Neutrophil (primary cell): ENCODE data around the gene ITPR3.

Source experiments
- H3K27ac ChIP-seq: fragments of 200-600 bp; sonication (generic); 2 replicates; pipeline ENCODE4 v1.5.1; 2016; ENCODE audit warnings: mild to moderate bottlenecking, moderate library complexity
- H3K27me3 ChIP-seq: fragments of 200-600 bp; sonication (generic); 2 replicates; pipeline ENCODE4 v1.6.0; 2016; ENCODE audit warnings: mild to moderate bottlenecking
- H3K36me3 ChIP-seq: fragments of 200-600 bp; sonication (generic); 2 replicates; pipeline ENCODE4 v1.5.1; 2017
- H3K4me1 ChIP-seq, 2 experiments: fragments of 200-600 bp in 1 of 2; sonication (generic) in 1 of 2; 1 replicate in 1 of 2; 2 replicates in 1 of 2; pipeline versions ENCODE4 v1.5.1 to v1.6.1; 2013 to 2016; ENCODE audit warnings: low read depth in 1 of 2, low read length in 1 of 2, mild to moderate bottlenecking in 1 of 2, moderate library complexity in 1 of 2; ENCODE audit not compliant: control insufficient read depth in 1 of 2, insufficient read depth in 1 of 2
- H3K4me3 ChIP-seq, 2 experiments: fragments of 200-600 bp in 1 of 2; sonication (generic) in 1 of 2; 1 replicate in 1 of 2; 2 replicates in 1 of 2; pipeline ENCODE4 v1.5.1; 2013 to 2016; ENCODE audit warnings: low read depth in 1 of 2, low read length in 1 of 2, mild to moderate bottlenecking in 1 of 2, moderate library complexity in 1 of 2
- H3K9me3 ChIP-seq: fragments of 200-600 bp; sonication (generic); 2 replicates; pipeline ENCODE4 v1.5.1; 2016
- CTCF ChIP-seq: fragments of 200-600 bp; sonication (generic); IDR thresholded peaks from 2 replicates; pipeline ENCODE4 v1.5.1; 2016; ENCODE audit warnings: antibody characterized with exemption

ITPR3 gene

GRCh38 chr6:33671744-33672072 is 50.6 kb downstream of the ITPR3 start:
- Histone ChIP-seq H3K4me3 (no peak overlapping the region), H3K36me3 (no peaks in the 10 kb centered on the region), H3K9me3 (no peaks in the 10 kb centered on the region), H3K27ac (no peak overlapping the region), H3K4me1 (no peaks in the 10 kb centered on the region), H3K27me3 (no peaks in the 10 kb centered on the region)
- no peak for TF ChIP-seq CTCF

- Histone ChIP-seq H3K4me1 (no peaks in the 10 kb centered on the region), H3K36me3 (no peaks in the 10 kb centered on the region), H3K27ac (no peak overlapping the region), H3K27me3 (no peaks in the 10 kb centered on the region), H3K4me3 (no peak overlapping the region), H3K9me3 (no peaks in the 10 kb centered on the region)
- no peak for TF ChIP-seq CTCF
Measured at GRCh38 chr6:33672808-33673207, 51.7 kb downstream of the ITPR3 start.

DNA sequence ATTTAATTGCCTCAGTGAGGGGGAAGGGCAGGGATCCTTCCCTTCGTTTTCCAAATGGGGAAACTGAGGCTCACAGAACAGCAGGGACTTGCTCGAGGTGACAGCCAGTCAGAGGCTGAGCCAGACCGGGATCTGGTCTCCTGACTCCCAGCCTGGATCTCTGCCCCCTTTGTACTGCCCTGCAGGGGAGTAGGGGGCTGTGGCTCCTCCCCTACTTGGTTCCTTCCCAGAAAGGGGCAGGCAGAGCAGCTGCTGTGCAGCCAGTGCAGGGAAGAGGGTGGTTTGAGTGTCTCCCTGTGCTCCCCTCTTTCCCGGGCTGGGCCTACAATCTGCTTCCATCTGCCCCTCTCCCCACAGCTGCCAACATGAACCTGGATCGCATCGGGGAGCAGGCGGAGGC is 52.7 kb downstream of the ITPR3 start:
- no peaks in the 10 kb centered on the region for H3K27me3 ChIP-seq
- no peaks in the 10 kb centered on the region for H3K36me3 ChIP-seq
- no peaks in the 10 kb centered on the region for H3K4me1 ChIP-seq
- no peak for TF ChIP-seq CTCF
- H3K9me3 ChIP-seq = no peaks in the 10 kb centered on the region
- H3K27ac ChIP-seq = no peak overlapping the region
- H3K4me3 ChIP-seq = no peak overlapping the region

DNA sequence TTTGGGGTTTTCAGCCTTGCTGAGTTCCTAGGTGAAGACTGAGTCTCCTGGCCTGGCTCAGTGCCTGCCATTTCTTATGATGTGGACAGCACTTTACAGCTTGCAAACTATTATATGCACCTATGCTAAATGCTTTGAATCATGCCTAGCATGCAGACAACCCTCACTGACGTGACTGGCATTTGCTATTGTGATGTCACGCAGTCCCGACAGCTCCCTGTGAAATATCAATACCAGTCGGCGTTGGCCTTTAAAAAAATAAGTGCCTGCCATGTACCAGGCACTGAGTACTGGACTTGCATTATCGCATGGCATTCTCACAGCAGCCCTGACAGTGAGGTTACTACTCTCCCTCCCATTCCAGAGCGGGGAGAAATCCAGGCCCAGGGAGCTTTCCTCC is 54.8 kb downstream of the ITPR3 start:
- Histone ChIP-seq H3K27ac (no peak overlapping the region), H3K9me3 (no peaks in the 10 kb centered on the region), H3K4me3 (no peak overlapping the region), H3K4me1 (no peaks in the 10 kb centered on the region), H3K36me3 (no peaks in the 10 kb centered on the region), H3K27me3 (no peaks in the 10 kb centered on the region)
- no peak for TF ChIP-seq CTCF

DNA sequence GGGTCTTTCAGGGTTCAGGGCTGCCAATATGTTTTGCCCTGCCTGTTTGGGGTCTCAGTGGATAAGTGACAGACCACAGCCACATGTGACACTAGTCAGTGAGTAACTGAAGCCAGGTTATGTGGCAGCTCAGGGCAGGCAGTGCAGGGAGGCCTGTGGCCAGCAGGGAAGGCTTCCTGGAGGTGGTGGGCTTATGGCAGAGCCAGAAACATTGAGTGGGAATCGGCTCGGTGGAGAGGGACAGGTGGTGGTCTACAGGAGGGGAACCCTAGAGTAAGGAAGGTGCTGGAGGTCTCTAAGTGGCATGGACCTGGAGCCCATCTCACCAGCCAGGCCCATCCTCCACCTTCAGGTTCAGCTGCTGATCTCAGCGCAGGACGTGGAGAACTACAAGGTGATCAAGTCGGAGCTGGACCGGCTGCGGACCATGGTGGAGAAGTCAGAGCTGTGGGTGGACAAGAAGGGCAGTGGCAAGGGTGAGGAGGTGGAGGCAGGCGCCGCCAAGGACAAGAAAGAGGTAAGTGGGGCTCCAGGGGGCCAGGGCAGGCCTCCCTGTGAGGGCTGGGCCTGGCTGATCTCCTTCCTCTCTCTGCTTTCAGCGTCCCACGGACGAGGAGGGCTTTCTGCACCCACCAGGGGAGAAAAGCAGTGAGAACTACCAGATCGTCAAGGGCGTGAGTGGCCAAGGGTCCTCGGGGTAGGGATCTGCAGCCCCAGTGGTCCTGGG is 55.5 kb downstream of the ITPR3 start:
- no peaks in the 10 kb centered on the region for H3K4me1 ChIP-seq
- no peaks in the 10 kb centered on the region for H3K9me3 ChIP-seq
- H3K27ac ChIP-seq = no peak overlapping the region
- TF ChIP-seq CTCF = no peak
- no peaks in the 10 kb centered on the region for H3K36me3 ChIP-seq
- no peaks in the 10 kb centered on the region for H3K27me3 ChIP-seq
- no peak overlapping the region for H3K4me3 ChIP-seq
